ENCODE data around the gene SEMA3G.

Gene SEMA3G

GRCh38 chr3:52399593-52399992, 45.3 kb downstream of the SEMA3G start:
- no peak for TF ChIP-seq ZFX (IDR thresholded peaks at IDR 0.05)
- no peak for TF ChIP-seq CTCF (conservative IDR thresholded peaks at IDR 0.05)
- H3K27ac ChIP-seq, result no peak overlapping the region

GRCh38 chr3:52399131-52399530, 45.8 kb downstream of the SEMA3G start:
- H3K27ac ChIP-seq, result no peak overlapping the region
- TF ChIP-seq CTCF (conservative IDR thresholded peaks at IDR 0.05), result no peak

- H3K27ac ChIP-seq, result no peak overlapping the region
- TF ChIP-seq CTCF (conservative IDR thresholded peaks at IDR 0.05) (no peak), ZFX (IDR thresholded peaks at IDR 0.05) (no peak)
Observed at GRCh38 chr3:52398670-52399081, 46.2 kb downstream of the SEMA3G start.

- H3K27ac ChIP-seq, result no peak overlapping the region
- TF ChIP-seq CTCF (conservative IDR thresholded peaks at IDR 0.05), result no peak
- no peak for TF ChIP-seq ZFX (IDR thresholded peaks at IDR 0.05)
Observed at GRCh38 chr3:52397676-52398399, 47.1 kb downstream of the SEMA3G start.

GRCh38 chr3:52396907-52397591, 47.9 kb downstream of the SEMA3G start:
- TF ChIP-seq CTCF (conservative IDR thresholded peaks at IDR 0.05), result no peak
- TF ChIP-seq ZFX (IDR thresholded peaks at IDR 0.05), result no peak
- H3K27ac ChIP-seq, result no peak overlapping the region

GRCh38 chr3:52396011-52396906, 48.6 kb downstream of the SEMA3G start:
- TF ChIP-seq CTCF (conservative IDR thresholded peaks at IDR 0.05), result no peak
- no peak overlapping the region for H3K27ac ChIP-seq

GRCh38 chr3:52395503-52395865, 49.4 kb downstream of the SEMA3G start:
- TF ChIP-seq CTCF (conservative IDR thresholded peaks at IDR 0.05) (no peak), ZFX (IDR thresholded peaks at IDR 0.05) (no peak)
- H3K27ac ChIP-seq, result no peak overlapping the region

Data from C4-2B (cell line).